ENCODE measurements around the gene VDAC1. TPM values are rescaled to one million over a fixed set of nuclear protein-coding genes. Genes with fewer than 3 reads are reported as not detected.
"Not testable (repeated sequence)": the region's sequence is repeated elsewhere in the genome, so short reads cannot be mapped to it uniquely, and the experiment has no call there.

VDAC1 gene
- total and polyA plus RNA-seq, 2 donors (not counting 3 experiments of a cell fraction or from before 2014, with no cell fraction given) = 116 to 247 TPM

DNA sequence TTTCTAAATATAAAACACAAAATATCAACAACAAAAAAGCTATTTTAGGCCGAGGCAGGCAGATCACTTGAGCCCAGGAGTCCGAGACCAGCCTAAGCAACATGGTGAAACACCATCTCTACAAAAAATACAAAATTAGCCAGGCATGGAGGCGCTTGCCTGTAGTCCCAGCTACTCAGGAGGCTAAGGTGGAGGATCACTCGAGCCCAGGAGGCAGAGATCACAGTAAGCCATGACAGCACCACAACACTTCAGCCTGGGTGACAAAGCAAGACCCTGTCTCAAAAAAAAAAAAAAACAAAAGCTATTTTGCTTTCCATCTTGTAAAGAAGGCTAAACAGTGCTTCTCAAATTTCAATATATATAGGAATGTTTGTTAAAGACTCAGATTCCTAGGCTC, 47.7 kb downstream of the VDAC1 start:
- peaks cover 0 to 2% of the 10 kb centered on the region in 2 experiments for H3K36me3 ChIP-seq (ENCODE audit: control insufficient read depth in 2 of 2, extremely low read depth in 1 of 2, insufficient read depth in 2 of 2, low read length in 2 of 2)
- H3K27me3 ChIP-seq (ENCODE audit: control insufficient read depth in 2 of 2, insufficient read depth in 2 of 2, low read length in 2 of 2) = no peaks in the 10 kb centered on the region
- H3K27ac ChIP-seq (ENCODE audit: insufficient read depth, low read depth, low read length) = no peak overlapping the region
- H3K4me2 ChIP-seq (ENCODE audit: insufficient read depth, low read length) = no peak overlapping the region
- H2AFZ ChIP-seq (ENCODE audit: low read depth, low read length) = no peak overlapping the region
- H3K9me3 ChIP-seq (replicated peaks; ENCODE audit: control insufficient read depth, insufficient read depth, low read length) = no peaks in the 10 kb centered on the region
- H3K4me3 ChIP-seq (replicated peaks in 1 of 3; ENCODE audit: insufficient read depth in 1 of 3, low read depth in 1 of 3, low read length in 3 of 3) = no peak overlapping the region
- H3K4me1 ChIP-seq (ENCODE audit: control insufficient read depth, extremely low read depth, insufficient read depth, low read length) = peaks cover 8% of the 10 kb centered on the region
- FAIRE-seq (no peak), DNase-seq (ENCODE audit: low read depth, low spot score) (no peak)
- BruUV-seq (replicated peaks) = no TSS peak
- no peaks in the 10 kb centered on the region for H3K9me1 ChIP-seq (replicated peaks; ENCODE audit: control insufficient read depth, extremely low read depth, insufficient read depth, low read length)
- ChIA-PET POLR2A (no interaction called here), CTCF (no interaction called here)
- intact Hi-C loops (cut with micrococcal nuclease) (no loop called here), dilution Hi-C loops (cut with MboI; ENCODE audit: extremely low pct_ligation_motif_present, low sequenced_read_pairs) (no loop called here)
- H3K79me2 ChIP-seq (ENCODE audit: control insufficient read depth, insufficient read depth, low read length) = peaks cover 4% of the 10 kb centered on the region
- no peak overlapping the region for H3K9ac ChIP-seq (replicated peaks; ENCODE audit: extremely low read depth, insufficient read depth, low read length)
- H4K20me1 ChIP-seq (replicated peaks; ENCODE audit: control insufficient read depth, extremely low read depth, insufficient read depth, low read length) = no peaks in the 10 kb centered on the region
- TF ChIP-seq POLR2A (IDR thresholded peaks at IDR 0.05; ENCODE audit: low read depth, low read length) (no peak), GATA2 (IDR thresholded peaks at IDR 0.05; ENCODE audit: insufficient read depth, insufficient read length, low read depth, low read length) (no peak), FOS (IDR thresholded peaks at IDR 0.05; ENCODE audit: borderline replicate concordance, insufficient read depth, low read length) (no peak)
- TF ChIP-seq, protein P1, sequence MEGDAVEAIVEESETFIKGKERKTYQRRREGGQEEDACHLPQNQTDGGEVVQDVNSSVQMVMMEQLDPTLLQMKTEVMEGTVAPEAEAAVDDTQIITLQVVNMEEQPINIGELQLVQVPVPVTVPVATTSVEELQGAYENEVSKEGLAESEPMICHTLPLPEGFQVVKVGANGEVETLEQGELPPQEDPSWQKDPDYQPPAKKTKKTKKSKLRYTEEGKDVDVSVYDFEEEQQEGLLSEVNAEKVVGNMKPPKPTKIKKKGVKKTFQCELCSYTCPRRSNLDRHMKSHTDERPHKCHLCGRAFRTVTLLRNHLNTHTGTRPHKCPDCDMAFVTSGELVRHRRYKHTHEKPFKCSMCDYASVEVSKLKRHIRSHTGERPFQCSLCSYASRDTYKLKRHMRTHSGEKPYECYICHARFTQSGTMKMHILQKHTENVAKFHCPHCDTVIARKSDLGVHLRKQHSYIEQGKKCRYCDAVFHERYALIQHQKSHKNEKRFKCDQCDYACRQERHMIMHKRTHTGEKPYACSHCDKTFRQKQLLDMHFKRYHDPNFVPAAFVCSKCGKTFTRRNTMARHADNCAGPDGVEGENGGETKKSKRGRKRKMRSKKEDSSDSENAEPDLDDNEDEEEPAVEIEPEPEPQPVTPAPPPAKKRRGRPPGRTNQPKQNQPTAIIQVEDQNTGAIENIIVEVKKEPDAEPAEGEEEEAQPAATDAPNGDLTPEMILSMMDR (IDR thresholded peaks at IDR 0.05; ENCODE audit: extremely low read depth in 1 of 2, insufficient read depth in 1 of 2, low read depth in 1 of 2, low read length in 2 of 2) = no peak

DNA sequence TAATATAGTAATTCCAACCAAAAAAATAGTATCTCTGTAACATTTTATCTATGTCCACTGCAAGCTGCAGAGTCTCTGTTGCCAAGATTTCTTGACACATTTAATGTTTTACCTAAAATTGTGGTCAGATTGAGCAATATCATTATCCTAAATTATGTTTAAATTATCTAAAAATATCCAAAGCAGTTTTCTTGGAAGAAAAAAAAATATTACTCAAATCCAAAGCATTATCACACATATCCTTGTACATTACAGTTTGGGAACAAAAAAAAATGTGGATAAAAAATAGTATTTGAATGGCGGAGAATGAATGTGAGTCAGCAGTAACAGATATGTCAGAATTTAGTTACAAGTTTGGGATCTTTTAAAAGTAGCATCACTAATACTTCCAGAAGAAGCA, 48.6 kb downstream of the VDAC1 start:
- H3K4me3 ChIP-seq (replicated peaks in 1 of 3; ENCODE audit: insufficient read depth in 1 of 3, low read depth in 1 of 3, low read length in 3 of 3); intact Hi-C loops (cut with micrococcal nuclease); dilution Hi-C loops (cut with MboI; ENCODE audit: extremely low pct_ligation_motif_present, low sequenced_read_pairs); CTCF ChIA-PET; BruUV-seq (replicated peaks); H3K9ac ChIP-seq (replicated peaks; ENCODE audit: extremely low read depth, insufficient read depth, low read length); H4K20me1 ChIP-seq (replicated peaks; ENCODE audit: control insufficient read depth, extremely low read depth, insufficient read depth, low read length); H3K4me1 ChIP-seq (ENCODE audit: control insufficient read depth, extremely low read depth, insufficient read depth, low read length); FAIRE-seq; H3K9me1 ChIP-seq (replicated peaks; ENCODE audit: control insufficient read depth, extremely low read depth, insufficient read depth, low read length); H3K79me2 ChIP-seq (ENCODE audit: control insufficient read depth, insufficient read depth, low read length); POLR2A ChIA-PET; H3K9me3 ChIP-seq (replicated peaks; ENCODE audit: control insufficient read depth, insufficient read depth, low read length); H3K4me2 ChIP-seq (ENCODE audit: insufficient read depth, low read length); H3K27me3 ChIP-seq (ENCODE audit: control insufficient read depth in 2 of 2, insufficient read depth in 2 of 2, low read length in 2 of 2); H3K27ac ChIP-seq (ENCODE audit: insufficient read depth, low read depth, low read length); H3K36me3 ChIP-seq (ENCODE audit: control insufficient read depth in 2 of 2, extremely low read depth in 1 of 2, insufficient read depth in 2 of 2, low read length in 2 of 2); H2AFZ ChIP-seq (ENCODE audit: low read depth, low read length); DNase-seq (ENCODE audit: low read depth, low spot score): not testable (repeated sequence)

Data from endothelial cell of umbilical vein (primary cell).